ENCODE data around the gene ABCA10. TPM values are rescaled to one million over a fixed set of nuclear protein-coding genes. Genes with fewer than 3 reads are reported as not detected.
"Not testable (repeated sequence)": the region's sequence is repeated elsewhere in the genome, so short reads cannot be mapped to it uniquely, and the experiment has no call there.

Gene ABCA10
- total RNA-seq: 0.79 and 1.3 TPM in 2 replicates

DNA sequence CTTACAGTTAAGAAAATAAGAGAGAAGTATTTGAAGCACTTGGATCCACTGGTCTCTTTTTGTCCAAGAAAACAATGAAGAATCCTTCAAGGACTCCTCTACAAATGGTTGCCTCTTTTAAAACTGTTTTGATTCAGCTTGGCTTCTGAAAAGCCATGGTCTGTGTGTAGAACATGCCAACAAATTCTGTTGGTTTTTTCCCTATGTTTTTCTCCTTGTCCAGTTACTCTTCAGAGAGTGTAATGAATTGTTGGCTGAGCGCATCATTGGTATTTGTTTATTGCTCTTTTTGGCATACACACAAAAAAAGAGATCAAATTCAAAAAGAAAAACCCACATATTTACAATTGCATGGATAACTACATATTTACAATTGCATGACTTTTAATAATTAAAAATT, at the start of gene ABCA10:
ABCA10 (minus strand) TSS at position 249 of the 400 bp plus-strand sequence. CDS start 3,466 bp downstream, outside the sequence.
- Histone ChIP-seq H3K4me3 (ENCODE audit: low read depth, low read length) (no peak within 1 kb of the TSS), H3K36me3 (ENCODE audit: control insufficient read depth, insufficient read depth, low read length) (no peaks in the 10 kb centered on the region), H3K27me3 (ENCODE audit: control insufficient read depth, insufficient read depth, low read length) (no peaks in the 10 kb centered on the region)
- TF ChIP-seq, protein P1, sequence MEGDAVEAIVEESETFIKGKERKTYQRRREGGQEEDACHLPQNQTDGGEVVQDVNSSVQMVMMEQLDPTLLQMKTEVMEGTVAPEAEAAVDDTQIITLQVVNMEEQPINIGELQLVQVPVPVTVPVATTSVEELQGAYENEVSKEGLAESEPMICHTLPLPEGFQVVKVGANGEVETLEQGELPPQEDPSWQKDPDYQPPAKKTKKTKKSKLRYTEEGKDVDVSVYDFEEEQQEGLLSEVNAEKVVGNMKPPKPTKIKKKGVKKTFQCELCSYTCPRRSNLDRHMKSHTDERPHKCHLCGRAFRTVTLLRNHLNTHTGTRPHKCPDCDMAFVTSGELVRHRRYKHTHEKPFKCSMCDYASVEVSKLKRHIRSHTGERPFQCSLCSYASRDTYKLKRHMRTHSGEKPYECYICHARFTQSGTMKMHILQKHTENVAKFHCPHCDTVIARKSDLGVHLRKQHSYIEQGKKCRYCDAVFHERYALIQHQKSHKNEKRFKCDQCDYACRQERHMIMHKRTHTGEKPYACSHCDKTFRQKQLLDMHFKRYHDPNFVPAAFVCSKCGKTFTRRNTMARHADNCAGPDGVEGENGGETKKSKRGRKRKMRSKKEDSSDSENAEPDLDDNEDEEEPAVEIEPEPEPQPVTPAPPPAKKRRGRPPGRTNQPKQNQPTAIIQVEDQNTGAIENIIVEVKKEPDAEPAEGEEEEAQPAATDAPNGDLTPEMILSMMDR (IDR thresholded peaks at IDR 0.05; ENCODE audit: insufficient read depth, low read length, severe bottlenecking): no peak
- DNase-seq (ENCODE audit: low read depth): no peak
- FAIRE-seq: no peak

DNA sequence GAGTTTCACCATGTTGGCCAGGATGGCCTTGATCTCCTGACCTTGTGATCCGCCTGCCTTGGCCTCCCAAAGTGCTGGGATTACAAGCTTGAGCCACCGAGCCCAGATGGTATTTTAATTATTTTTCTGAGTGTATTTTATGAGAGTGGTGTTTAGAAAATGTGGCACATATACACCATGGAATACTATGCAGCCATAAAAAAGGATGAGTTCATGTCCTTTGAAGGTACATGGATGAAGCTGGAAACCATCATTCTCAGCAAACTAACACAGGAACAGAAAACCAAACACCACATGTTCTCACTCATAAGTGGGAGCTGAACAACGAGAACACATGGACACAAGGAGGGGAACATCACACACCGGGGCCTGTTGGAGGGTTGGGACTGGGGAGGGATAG, 47.7 kb upstream of the ABCA10 start:
- not testable (repeated sequence) for H3K4me3 ChIP-seq (ENCODE audit: low read depth, low read length); H3K27me3 ChIP-seq (ENCODE audit: control insufficient read depth, insufficient read depth, low read length); H3K36me3 ChIP-seq (ENCODE audit: control insufficient read depth, insufficient read depth, low read length); DNase-seq (ENCODE audit: low read depth); FAIRE-seq

DNA sequence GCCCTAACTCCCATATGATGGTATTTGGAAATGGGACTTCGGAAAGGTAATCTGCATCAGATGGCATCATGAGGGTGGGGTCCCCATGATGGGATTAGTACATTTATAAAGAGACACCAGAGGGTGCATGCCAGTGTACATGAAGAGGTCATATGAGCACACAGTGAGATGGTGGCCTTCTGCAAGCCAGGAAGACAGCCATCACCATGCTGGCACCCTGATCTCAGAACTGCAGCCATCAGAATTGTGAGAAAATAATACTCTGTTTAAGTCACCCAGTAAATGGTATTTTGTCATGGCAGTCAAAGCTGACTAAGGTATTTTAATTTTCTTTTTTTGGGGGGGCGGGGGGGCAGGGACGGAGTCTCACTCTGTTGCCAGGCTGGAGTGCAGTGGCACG, 47.1 kb upstream of the ABCA10 start:
- FAIRE-seq: no peak
- Histone ChIP-seq H3K36me3 (ENCODE audit: control insufficient read depth, insufficient read depth, low read length) (no peaks in the 10 kb centered on the region), H3K4me3 (ENCODE audit: low read depth, low read length) (no peak overlapping the region), H3K27me3 (ENCODE audit: control insufficient read depth, insufficient read depth, low read length) (no peaks in the 10 kb centered on the region)
- no peak for DNase-seq (ENCODE audit: low read depth)
- TF ChIP-seq, protein P1 (IDR thresholded peaks at IDR 0.05; ENCODE audit: insufficient read depth, low read length, severe bottlenecking): no peak

DNA sequence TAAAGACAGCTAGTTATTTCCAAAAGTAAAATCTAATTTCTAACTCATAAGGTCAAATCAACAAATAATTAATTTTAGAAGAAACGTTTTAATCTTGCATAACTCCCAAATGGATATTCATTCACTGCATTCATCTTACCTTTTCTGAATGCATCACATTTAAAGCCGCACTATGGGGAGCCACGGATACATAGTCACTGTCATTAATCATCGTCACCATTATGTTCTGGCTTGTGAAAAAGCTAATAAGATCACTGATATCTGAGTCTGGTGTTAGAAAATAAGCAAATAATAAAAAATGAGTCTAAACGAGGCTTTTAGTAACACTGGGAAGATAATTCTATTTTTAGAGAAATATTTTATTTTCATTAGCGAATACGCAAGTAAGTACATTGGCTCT, 42.4 kb upstream of the ABCA10 start:
- TF ChIP-seq, protein P1 (IDR thresholded peaks at IDR 0.05; ENCODE audit: insufficient read depth, low read length, severe bottlenecking): no peak
- Histone ChIP-seq H3K27me3 (ENCODE audit: control insufficient read depth, insufficient read depth, low read length) (no peaks in the 10 kb centered on the region), H3K36me3 (ENCODE audit: control insufficient read depth, insufficient read depth, low read length) (no peaks in the 10 kb centered on the region), H3K4me3 (ENCODE audit: low read depth, low read length) (no peak overlapping the region)
- no peak for FAIRE-seq
- no peak for DNase-seq (ENCODE audit: low read depth)

DNA sequence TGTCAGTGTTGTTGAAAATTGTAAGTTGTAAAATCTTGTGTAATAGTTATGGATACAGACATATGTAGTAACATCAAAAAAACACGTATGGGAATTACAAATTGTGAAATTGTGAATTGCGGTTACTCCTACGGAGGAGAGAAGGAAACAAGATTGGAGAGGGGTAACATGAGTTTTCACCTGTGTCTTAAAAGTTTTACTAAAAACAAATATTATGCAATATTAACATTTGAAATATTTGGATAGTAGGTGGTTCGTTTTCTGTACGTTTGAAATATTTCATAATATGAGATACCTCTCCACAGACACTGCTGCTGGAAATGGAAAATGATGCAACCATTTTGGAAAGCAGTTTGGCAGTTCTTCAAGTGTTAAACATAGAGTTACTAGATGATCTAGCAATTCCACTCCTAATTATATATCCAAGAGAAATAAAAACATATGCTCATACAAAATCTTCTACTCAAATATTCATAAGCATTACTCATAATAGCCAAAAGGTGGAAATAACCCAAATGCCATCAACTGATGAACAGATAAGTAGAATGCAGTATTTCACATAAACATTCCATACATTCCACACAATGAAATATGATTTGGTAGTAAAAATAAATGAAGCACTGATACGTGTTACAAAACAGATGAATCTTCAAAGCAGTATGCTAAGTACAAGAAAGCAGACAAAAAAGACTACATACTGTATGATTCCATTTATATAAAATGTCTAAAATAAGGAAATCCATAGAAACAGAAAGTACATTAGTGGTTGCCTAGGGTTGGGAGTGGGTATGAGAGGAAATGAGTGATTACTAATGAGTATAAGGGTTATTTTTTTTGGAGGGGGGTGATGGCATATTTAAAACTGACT, 40.7 kb upstream of the ABCA10 start:
- H3K27me3 ChIP-seq (ENCODE audit: control insufficient read depth, insufficient read depth, low read length): no peaks in the 10 kb centered on the region
- TF ChIP-seq, protein P1 (IDR thresholded peaks at IDR 0.05; ENCODE audit: insufficient read depth, low read length, severe bottlenecking): no peak
- H3K36me3 ChIP-seq (ENCODE audit: control insufficient read depth, insufficient read depth, low read length): no peaks in the 10 kb centered on the region
- FAIRE-seq (no peak), DNase-seq (ENCODE audit: low read depth) (peak; percentile 40)
- no peak overlapping the region for H3K4me3 ChIP-seq (ENCODE audit: low read depth, low read length)

- Histone ChIP-seq H3K36me3 (ENCODE audit: control insufficient read depth, insufficient read depth, low read length) (no peaks in the 10 kb centered on the region), H3K27me3 (ENCODE audit: control insufficient read depth, insufficient read depth, low read length) (no peaks in the 10 kb centered on the region), H3K4me3 (ENCODE audit: low read depth, low read length) (no peak overlapping the region)
- no peak for DNase-seq (ENCODE audit: low read depth)
- TF ChIP-seq, protein P1 (IDR thresholded peaks at IDR 0.05; ENCODE audit: insufficient read depth, low read length, severe bottlenecking): no peak
- no peak for FAIRE-seq
These were observed 40.0 kb upstream of the ABCA10 start for GRCh38 chr17:69268543-69269014.

All from bronchial epithelial cell (primary cell).